Measurements from ENCODE around the gene IGIP.
A peak's percentile ranks its signal among the peaks of the same experiment; 100 is the strongest.

The IGIP gene

GRCh38 chr5:140106101-140106500 lies 19.6 kb upstream of the IGIP start:
- TF ChIP-seq TAF1 (IDR thresholded peaks at IDR 0.05; ENCODE audit: borderline replicate concordance, low read depth, low read length), result no peak
- TF ChIP-seq POLR2A (IDR thresholded peaks at IDR 0.05; ENCODE audit: low read depth, low read length), result no peak
- no peak for TF ChIP-seq POLR2AphosphoS5 (IDR thresholded peaks at IDR 0.05; ENCODE audit: low read depth, low read length)
- FAIRE-seq (peak; percentile 62), DNase-seq (ENCODE audit: insufficient read length) (no peak)

GRCh38 chr5:140106805-140107311 lies 18.9 kb upstream of the IGIP start:
- FAIRE-seq (no peak), DNase-seq (ENCODE audit: insufficient read length) (no peak)
- no peak for TF ChIP-seq POLR2AphosphoS5 (IDR thresholded peaks at IDR 0.05; ENCODE audit: low read depth, low read length)
- no peak for TF ChIP-seq TAF1 (IDR thresholded peaks at IDR 0.05; ENCODE audit: borderline replicate concordance, low read depth, low read length)
- TF ChIP-seq POLR2A (IDR thresholded peaks at IDR 0.05; ENCODE audit: low read depth, low read length), result no peak

GRCh38 chr5:140107312-140108092 lies 18.2 kb upstream of the IGIP start:
- FAIRE-seq (peak; percentile 97), DNase-seq (ENCODE audit: insufficient read length) (peak; percentile 89)
- TF ChIP-seq POLR2A (IDR thresholded peaks at IDR 0.05; ENCODE audit: low read depth, low read length) (peak; percentile 86), TAF1 (IDR thresholded peaks at IDR 0.05; ENCODE audit: borderline replicate concordance, low read depth, low read length) (peak; percentile 42; the same call in 1 of the 2 replicates), POLR2AphosphoS5 (IDR thresholded peaks at IDR 0.05; ENCODE audit: low read depth, low read length) (peak; percentile 73)

- DNase-seq (ENCODE audit: insufficient read length) (peak; percentile 29), FAIRE-seq (no peak)
- TF ChIP-seq POLR2AphosphoS5 (IDR thresholded peaks at IDR 0.05; ENCODE audit: low read depth, low read length) (no peak), POLR2A (IDR thresholded peaks at IDR 0.05; ENCODE audit: low read depth, low read length) (no peak), TAF1 (IDR thresholded peaks at IDR 0.05; ENCODE audit: borderline replicate concordance, low read depth, low read length) (no peak)
These were observed 17.4 kb upstream of the IGIP start for GRCh38 chr5:140108093-140109017.

- no peak for TF ChIP-seq POLR2AphosphoS5 (IDR thresholded peaks at IDR 0.05; ENCODE audit: low read depth, low read length)
- TF ChIP-seq TAF1 (IDR thresholded peaks at IDR 0.05; ENCODE audit: borderline replicate concordance, low read depth, low read length), result no peak
- TF ChIP-seq POLR2A (IDR thresholded peaks at IDR 0.05; ENCODE audit: low read depth, low read length), result no peak
- FAIRE-seq (peak; percentile 58), DNase-seq (ENCODE audit: insufficient read length) (no peak)
These were observed 16.5 kb upstream of the IGIP start for GRCh38 chr5:140109018-140109758.

- no peak for FAIRE-seq
- TF ChIP-seq TAF1 (IDR thresholded peaks at IDR 0.05; ENCODE audit: borderline replicate concordance, low read depth, low read length), result no peak
- no peak for TF ChIP-seq POLR2AphosphoS5 (IDR thresholded peaks at IDR 0.05; ENCODE audit: low read depth, low read length)
- no peak for TF ChIP-seq POLR2A (IDR thresholded peaks at IDR 0.05; ENCODE audit: low read depth, low read length)
- DNase-seq (ENCODE audit: insufficient read length), result no peak
These were observed 15.7 kb upstream of the IGIP start for GRCh38 chr5:140109759-140110645.

GRCh38 chr5:140110646-140110957 lies 15.1 kb upstream of the IGIP start:
- FAIRE-seq, result no peak
- no peak for DNase-seq (ENCODE audit: insufficient read length)
- no peak for TF ChIP-seq POLR2AphosphoS5 (IDR thresholded peaks at IDR 0.05; ENCODE audit: low read depth, low read length)
- TF ChIP-seq TAF1 (IDR thresholded peaks at IDR 0.05; ENCODE audit: borderline replicate concordance, low read depth, low read length), result no peak

- TF ChIP-seq POLR2A (IDR thresholded peaks at IDR 0.05; ENCODE audit: low read depth, low read length), result no peak
- no peak for TF ChIP-seq TAF1 (IDR thresholded peaks at IDR 0.05; ENCODE audit: borderline replicate concordance, low read depth, low read length)
- no peak for FAIRE-seq
- no peak for DNase-seq (ENCODE audit: insufficient read length)
These were observed 14.5 kb upstream of the IGIP start for GRCh38 chr5:140111011-140111858.

GRCh38 chr5:140111859-140112551 lies 13.7 kb upstream of the IGIP start:
- no peak for FAIRE-seq
- TF ChIP-seq POLR2A (IDR thresholded peaks at IDR 0.05; ENCODE audit: low read depth, low read length), result no peak
- TF ChIP-seq TAF1 (IDR thresholded peaks at IDR 0.05; ENCODE audit: borderline replicate concordance, low read depth, low read length), result no peak
- no peak for TF ChIP-seq POLR2AphosphoS5 (IDR thresholded peaks at IDR 0.05; ENCODE audit: low read depth, low read length)
- no peak for DNase-seq (ENCODE audit: insufficient read length)

Measured in GM12892 (cell line).